Activated naive CD4-positive, alpha-beta T cell treated with anti-CD3 and anti-CD28 coated beads, Interleukin-2, amount 10 ng/mL, durations not matched to agents 5 hours and 36 hours (primary cell): ENCODE data around the gene RMC1. TPM values are rescaled to one million over a fixed set of nuclear protein-coding genes. Genes with fewer than 3 reads are reported as not detected.

ENCODE experiments used
- total RNA-seq, 2 experiments: library from RNA; stranded (reverse); gene quantifications; one replicate each; pipeline ENCODE4 v1.2.3, GENCODE V29; 2021

The RMC1 gene
- total RNA-seq: 10 to 100 TPM; 55.2 to 59.3 TPM

GRCh38 chr18:23503038-23503962, at the start of gene RMC1:
RMC1 (plus strand) TSS chr18:23503511; CDS start chr18:23503619, 108 bp downstream.

Other genes starting within 250 kb of the RMC1 start
- gene RIOK3, start 50.2 kb upstream of the RMC1 start, total RNA-seq: 10 to 100 TPM; 60.0 to 66.9 TPM
- gene NPC1, start 83.0 kb downstream of the RMC1 start, total RNA-seq: 10 to 100 TPM; 36.3 to 38.7 TPM
- gene ANKRD29, start 159.4 kb downstream of the RMC1 start, total RNA-seq: not detected
- gene LAMA3, start 185.9 kb downstream of the RMC1 start, total RNA-seq: 1 to 10 TPM in 1 of 2 experiments, under 1 TPM in 1; 0.86 to 1.2 TPM